Fibroblast of the aortic adventitia (primary cell): ENCODE results near the gene ZNF575. TPM values are rescaled to one million over a fixed set of nuclear protein-coding genes. Genes with fewer than 3 reads are reported as not detected.

ENCODE experiments used
- DNase-seq: peaks from one replicate; pipeline ENCODE4 v3.0.0-alpha.2; 2010; ENCODE audit warnings: low read depth
- H3K4me3 ChIP-seq: 2 replicates; pipeline ENCODE4 v1.5.1; 2011; ENCODE audit warnings: low read depth, mild to moderate bottlenecking, control low read depth, low read length, moderate library complexity
- CTCF ChIP-seq: IDR thresholded peaks from 2 replicates; pipeline ENCODE4 v1.5.1; 2011; ENCODE audit warnings: mild to moderate bottlenecking, low read length, control low read depth, inconsistent platforms; ENCODE audit not compliant: insufficient read depth
- total RNA-seq: library from RNA; depleted of rRNA; stranded (reverse); fragments of >200 nt; gene quantifications from 2 replicates; pipeline ENCODE4 v1.2.3, GENCODE V29; 2012; ENCODE audit warnings: low replicate concordance

Gene ZNF575
- total RNA-seq, 1 donor = 0.63 TPM

GRCh38 chr19:43581467-43581866 lies 48.5 kb downstream of the ZNF575 start:
- no peak for TF ChIP-seq CTCF
- H3K4me3 ChIP-seq = no peak overlapping the region
- DNase-seq = no peak

DNA sequence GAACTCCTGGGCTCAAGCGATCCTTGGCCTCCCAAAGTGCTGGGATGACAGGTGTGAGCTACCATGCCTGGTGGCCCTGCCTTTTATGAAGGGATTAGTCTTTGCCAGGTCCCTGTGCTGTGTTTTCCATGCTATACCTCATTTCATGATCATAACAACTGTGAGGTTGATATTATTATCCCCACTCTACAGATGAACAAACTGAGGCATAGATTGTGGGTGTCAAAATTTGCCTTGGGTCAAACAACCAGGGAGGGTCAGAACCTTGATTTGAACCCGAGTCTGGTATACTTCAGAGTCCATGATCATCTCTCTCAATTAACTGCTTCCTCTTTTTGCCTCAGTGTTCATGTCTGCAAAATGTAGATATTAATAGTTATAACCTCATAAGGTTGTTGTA lies 49.5 kb downstream of the ZNF575 start:
- H3K4me3 ChIP-seq = no peak overlapping the region
- no peak for DNase-seq
- no peak for TF ChIP-seq CTCF

DNA sequence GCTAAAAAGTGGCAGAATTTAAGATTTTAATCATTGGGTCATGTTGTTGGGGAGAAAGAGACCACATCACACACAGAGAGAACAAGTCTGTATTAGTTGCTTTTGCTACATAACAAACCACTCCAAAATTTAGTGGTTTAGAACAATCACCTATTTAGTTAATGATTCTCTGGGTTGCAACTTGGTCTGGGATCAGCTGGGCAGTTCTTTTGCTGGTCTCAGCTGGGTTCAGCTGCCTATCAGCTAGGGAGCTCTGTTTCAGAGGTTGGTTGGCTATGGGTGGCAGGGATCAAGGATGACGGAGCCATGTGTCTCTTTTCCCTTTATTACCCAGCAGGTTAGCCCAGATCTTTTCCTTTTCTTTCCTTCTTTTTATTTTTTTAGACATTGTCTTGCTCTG lies 51.5 kb downstream of the ZNF575 start:
- DNase-seq = no peak
- H3K4me3 ChIP-seq = no peak overlapping the region
- no peak for TF ChIP-seq CTCF

Other genes with a start within 250 kb of the ZNF575 start
- gene CD177, start 179.5 kb upstream of the ZNF575 start, total RNA-seq = 0.27 and 0.33 TPM in 2 replicates
- gene TEX101, start 118.3 kb upstream of the ZNF575 start, total RNA-seq = not detected in 2 replicates
- gene LYPD3, start 67.6 kb upstream of the ZNF575 start, total RNA-seq = 0.36 TPM in 1 of 2 replicates, not detected in the other
- gene PHLDB3, start 28.4 kb upstream of the ZNF575 start, total RNA-seq = 8.0 and 11.4 TPM in 2 replicates
- 11.3 and 78.2 TPM in 2 replicates for gene ETHE1, start 6.0 kb upstream of the ZNF575 start, total RNA-seq
- gene XRCC1, start 42.3 kb downstream of the ZNF575 start, total RNA-seq = 23.5 and 32.9 TPM in 2 replicates
- gene PINLYP, start 42.6 kb downstream of the ZNF575 start, total RNA-seq = 6.4 and 7.4 TPM in 2 replicates
- 17.5 and 32.3 TPM in 2 replicates for gene IRGQ, start 62.9 kb downstream of the ZNF575 start, total RNA-seq
- 10.0 and 10.3 TPM in 2 replicates for gene ZNF576, start 63.4 kb downstream of the ZNF575 start, total RNA-seq
- 0.09 TPM in 1 of 2 replicates, not detected in the other for gene SRRM5, start 78.9 kb downstream of the ZNF575 start, total RNA-seq
- gene ZNF428, start 86.4 kb downstream of the ZNF575 start, total RNA-seq = 14.0 and 34.8 TPM in 2 replicates
- 0.27 and 1.1 TPM in 2 replicates for gene CADM4, start 106.7 kb downstream of the ZNF575 start, total RNA-seq
- gene PLAUR, start 137.0 kb downstream of the ZNF575 start, total RNA-seq = 46.3 and 73.6 TPM in 2 replicates
- not detected in 2 replicates for gene IRGC, start 182.9 kb downstream of the ZNF575 start, total RNA-seq
- gene SMG9, start 221.8 kb downstream of the ZNF575 start, total RNA-seq = 18.6 and 25.0 TPM in 2 replicates
- gene KCNN4, start 247.8 kb downstream of the ZNF575 start, total RNA-seq = 1.2 and 39.9 TPM in 2 replicates